Transverse colon (tissue), 3 donors: ENCODE data around the gene TMEM266.

ENCODE experiments used
- POLR2A ChIP-seq: fragments of 450-650 bp; IDR thresholded peaks from one replicate; pipeline ENCODE4 v1.6.1; 2016; ENCODE audit warnings: antibody characterized with exemption, mild to moderate bottlenecking, moderate library complexity
- TF ChIP-seq, protein P1 (sequence below), 5 experiments: fragments of 200-600 bp in 3 of 5; fragments of 450-650 bp in 2 of 5; sonication (generic) in 3 of 5; IDR thresholded peaks; 1 replicate in 2 of 5; 2 replicates in 3 of 5; pipeline ENCODE4 v1.5.1; 2016 to 2017; ENCODE audit warnings: antibody characterized with exemption in 5 of 5, inconsistent platforms in 3 of 5, mild to moderate bottlenecking in 2 of 5, moderate library complexity in 1 of 5

DNA sequence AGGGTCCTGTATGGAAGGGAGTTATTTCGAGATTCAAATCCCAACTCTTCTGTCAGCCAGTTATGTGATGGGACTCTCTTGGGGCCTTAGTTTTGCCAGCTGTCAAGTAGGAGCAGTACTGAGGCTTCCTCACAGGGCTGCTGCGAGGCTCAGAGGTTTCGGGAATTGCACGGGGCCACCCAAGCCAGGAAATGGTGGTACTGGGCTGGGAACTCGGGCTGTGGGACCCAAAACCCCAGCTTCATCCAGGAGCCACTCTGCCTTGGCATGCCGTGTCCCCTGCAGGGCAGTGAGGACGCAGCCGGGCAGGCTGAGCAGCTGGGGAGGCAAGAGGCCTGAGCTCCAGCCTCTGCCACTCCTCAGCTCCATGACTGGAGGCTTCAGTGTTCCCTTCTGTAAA is 132.9 kb downstream of the TMEM266 start:
- TF ChIP-seq POLR2A = no peak
- TF ChIP-seq, protein P1, sequence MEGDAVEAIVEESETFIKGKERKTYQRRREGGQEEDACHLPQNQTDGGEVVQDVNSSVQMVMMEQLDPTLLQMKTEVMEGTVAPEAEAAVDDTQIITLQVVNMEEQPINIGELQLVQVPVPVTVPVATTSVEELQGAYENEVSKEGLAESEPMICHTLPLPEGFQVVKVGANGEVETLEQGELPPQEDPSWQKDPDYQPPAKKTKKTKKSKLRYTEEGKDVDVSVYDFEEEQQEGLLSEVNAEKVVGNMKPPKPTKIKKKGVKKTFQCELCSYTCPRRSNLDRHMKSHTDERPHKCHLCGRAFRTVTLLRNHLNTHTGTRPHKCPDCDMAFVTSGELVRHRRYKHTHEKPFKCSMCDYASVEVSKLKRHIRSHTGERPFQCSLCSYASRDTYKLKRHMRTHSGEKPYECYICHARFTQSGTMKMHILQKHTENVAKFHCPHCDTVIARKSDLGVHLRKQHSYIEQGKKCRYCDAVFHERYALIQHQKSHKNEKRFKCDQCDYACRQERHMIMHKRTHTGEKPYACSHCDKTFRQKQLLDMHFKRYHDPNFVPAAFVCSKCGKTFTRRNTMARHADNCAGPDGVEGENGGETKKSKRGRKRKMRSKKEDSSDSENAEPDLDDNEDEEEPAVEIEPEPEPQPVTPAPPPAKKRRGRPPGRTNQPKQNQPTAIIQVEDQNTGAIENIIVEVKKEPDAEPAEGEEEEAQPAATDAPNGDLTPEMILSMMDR (IDR thresholded peaks at IDR 0.05) = no peak
